A549 (cell line): ENCODE measurements around the gene PARP1.

Experiments used
- CHD2 ChIP-seq: fragments of 150-350 bp; IDR thresholded peaks from 2 replicates; pipeline ENCODE4 v1.6.1; 2014; ENCODE audit warnings: low read length; ENCODE audit not compliant: partially characterized antibody
- CTCF ChIP-seq: fragments of >200 bp; sonication (Bioruptor Twin); formaldehyde crosslinking; IDR thresholded peaks from 3 replicates; pipeline ENCODE4 v1.5.1; 2016
- E2F6 ChIP-seq: IDR thresholded peaks from 2 replicates; pipeline ENCODE4 v1.6.1; 2012; ENCODE audit warnings: low read depth, borderline replicate concordance
- EP300 ChIP-seq, 2 experiments: fragments of >200 bp; sonication (Bioruptor Twin); formaldehyde crosslinking; IDR thresholded peaks; 2 replicates in 1 of 2; 3 replicates in 1 of 2; pipeline ENCODE4 v1.6.1; 2016 to 2017
- ESRRA ChIP-seq: fragments of 150-350 bp; IDR thresholded peaks from 2 replicates; pipeline ENCODE4 v1.6.1; 2014; ENCODE audit warnings: mild to moderate bottlenecking, low read length, borderline replicate concordance
- FOSL2 ChIP-seq, 2 experiments: fragments of 450-650 bp in 1 of 2; fragments of >200 bp in 1 of 2; sonication (Bioruptor Twin) in 1 of 2; formaldehyde crosslinking; IDR thresholded peaks; 2 replicates each; pipeline versions ENCODE4 v1.5.0 to v1.6.1; 2016 to 2020; ENCODE audit warnings: mild to moderate bottlenecking in 1 of 2, moderate library complexity in 1 of 2
- MAX ChIP-seq: IDR thresholded peaks from 2 replicates; pipeline ENCODE4 v1.6.1; 2012
- MYC ChIP-seq: IDR thresholded peaks from 2 replicates; pipeline ENCODE4 v1.6.1; 2012; ENCODE audit warnings: mild to moderate bottlenecking, inconsistent platforms, low read length, improper control_type of control experiment, borderline replicate concordance
- NPAS2 ChIP-seq: fragments of 250-450 bp; sonication (Bioruptor Pico); IDR thresholded peaks from 2 replicates; pipeline ENCODE4 v1.8.0; 2022; ENCODE audit warnings: mild to moderate bottlenecking, moderate library complexity, borderline replicate concordance
- NR3C1 ChIP-seq: fragments of >200 bp; sonication (Bioruptor Twin); formaldehyde crosslinking; IDR thresholded peaks from 3 replicates; pipeline ENCODE4 v1.6.1; 2017
- POLR2A ChIP-seq: IDR thresholded peaks from 2 replicates; pipeline ENCODE4 v1.6.1; 2012; ENCODE audit warnings: mild to moderate bottlenecking, low read length
- RAD21 ChIP-seq, 2 experiments: fragments of >200 bp in 1 of 2; sonication (Bioruptor Twin) in 1 of 2; formaldehyde crosslinking in 1 of 2; IDR thresholded peaks in 1 of 2; conservative IDR thresholded peaks in 1 of 2; 2 replicates in 1 of 2; 3 replicates in 1 of 2; pipeline ENCODE4 v1.6.1; 2012 to 2018; ENCODE audit warnings: inconsistent platforms in 1 of 2
- REST ChIP-seq: fragments of 200-600 bp; sonication (generic); IDR thresholded peaks from 2 replicates; pipeline ENCODE4 v1.6.1; 2016; ENCODE audit warnings: antibody characterized with exemption, mild to moderate bottlenecking, moderate library complexity

GRCh38 chr1:226450688-226451087, 42.8 kb upstream of the PARP1 start:
- TF ChIP-seq MAX (no peak), CTCF (no peak), E2F6 (no peak), ESRRA (no peak), EP300 (IDR thresholded peaks at IDR 0.05) (no peak), POLR2A (no peak), NPAS2 (CRISPR knock-in tag) (no peak), CHD2 (no peak), RAD21 (conservative IDR thresholded peaks at IDR 0.05 in 1 of 2, IDR thresholded peaks at IDR 0.05 in 1 of 2) (no peak), MYC (no peak), REST (no peak), FOSL2 (IDR thresholded peaks at IDR 0.05) (no peak), FOSL2 (CRISPR knock-in tag; IDR thresholded peaks at IDR 0.05) (no peak), NR3C1 (no peak)
